AG10803 (cell line): Measurements from ENCODE around the gene CUL9.
A peak's percentile ranks its signal among the peaks of the same experiment; 100 is the strongest.

ENCODE experiments used
- DNase-seq: peaks from one replicate; pipeline ENCODE4 v3.0.0; 2010; ENCODE audit warnings: low read depth
- H3K4me3 ChIP-seq: 2 replicates; pipeline ENCODE4 v1.5.1; 2011; ENCODE audit warnings: mild to moderate bottlenecking, low read length, control low read depth
- TF ChIP-seq, protein P1 (sequence below): conservative IDR thresholded peaks from 2 replicates; pipeline ENCODE4 v1.5.1; 2011; ENCODE audit warnings: mild to moderate bottlenecking, low read length, control low read depth, inconsistent platforms

Gene CUL9

DNA sequence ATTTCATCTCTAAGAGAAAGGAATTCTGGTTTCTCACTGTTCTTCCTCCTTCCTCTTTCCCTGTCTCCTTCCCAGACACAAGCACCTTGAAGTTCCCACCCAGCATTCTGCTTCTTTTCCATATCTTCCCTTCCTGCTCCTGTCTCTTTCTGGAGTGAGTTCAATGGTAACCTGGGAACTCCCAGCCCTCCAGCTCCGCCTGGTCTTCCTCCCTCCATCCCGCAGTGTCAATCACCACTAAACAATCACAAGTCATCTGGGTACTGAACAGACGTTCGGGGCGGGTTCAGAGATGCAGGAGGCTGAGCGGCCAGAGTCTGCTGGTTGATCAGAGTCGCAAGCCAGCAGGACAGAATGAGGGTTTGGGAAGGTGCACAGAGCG, 69.0 kb downstream of the CUL9 start:
- no peak overlapping the region for H3K4me3 ChIP-seq
- DNase-seq, result no peak
- TF ChIP-seq, protein P1, sequence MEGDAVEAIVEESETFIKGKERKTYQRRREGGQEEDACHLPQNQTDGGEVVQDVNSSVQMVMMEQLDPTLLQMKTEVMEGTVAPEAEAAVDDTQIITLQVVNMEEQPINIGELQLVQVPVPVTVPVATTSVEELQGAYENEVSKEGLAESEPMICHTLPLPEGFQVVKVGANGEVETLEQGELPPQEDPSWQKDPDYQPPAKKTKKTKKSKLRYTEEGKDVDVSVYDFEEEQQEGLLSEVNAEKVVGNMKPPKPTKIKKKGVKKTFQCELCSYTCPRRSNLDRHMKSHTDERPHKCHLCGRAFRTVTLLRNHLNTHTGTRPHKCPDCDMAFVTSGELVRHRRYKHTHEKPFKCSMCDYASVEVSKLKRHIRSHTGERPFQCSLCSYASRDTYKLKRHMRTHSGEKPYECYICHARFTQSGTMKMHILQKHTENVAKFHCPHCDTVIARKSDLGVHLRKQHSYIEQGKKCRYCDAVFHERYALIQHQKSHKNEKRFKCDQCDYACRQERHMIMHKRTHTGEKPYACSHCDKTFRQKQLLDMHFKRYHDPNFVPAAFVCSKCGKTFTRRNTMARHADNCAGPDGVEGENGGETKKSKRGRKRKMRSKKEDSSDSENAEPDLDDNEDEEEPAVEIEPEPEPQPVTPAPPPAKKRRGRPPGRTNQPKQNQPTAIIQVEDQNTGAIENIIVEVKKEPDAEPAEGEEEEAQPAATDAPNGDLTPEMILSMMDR, result no peak

- TF ChIP-seq, protein P1, result no peak
- no peak overlapping the region for H3K4me3 ChIP-seq
- no peak for DNase-seq
Observed at GRCh38 chr6:43253401-43253800, 71.4 kb downstream of the CUL9 start.

DNA sequence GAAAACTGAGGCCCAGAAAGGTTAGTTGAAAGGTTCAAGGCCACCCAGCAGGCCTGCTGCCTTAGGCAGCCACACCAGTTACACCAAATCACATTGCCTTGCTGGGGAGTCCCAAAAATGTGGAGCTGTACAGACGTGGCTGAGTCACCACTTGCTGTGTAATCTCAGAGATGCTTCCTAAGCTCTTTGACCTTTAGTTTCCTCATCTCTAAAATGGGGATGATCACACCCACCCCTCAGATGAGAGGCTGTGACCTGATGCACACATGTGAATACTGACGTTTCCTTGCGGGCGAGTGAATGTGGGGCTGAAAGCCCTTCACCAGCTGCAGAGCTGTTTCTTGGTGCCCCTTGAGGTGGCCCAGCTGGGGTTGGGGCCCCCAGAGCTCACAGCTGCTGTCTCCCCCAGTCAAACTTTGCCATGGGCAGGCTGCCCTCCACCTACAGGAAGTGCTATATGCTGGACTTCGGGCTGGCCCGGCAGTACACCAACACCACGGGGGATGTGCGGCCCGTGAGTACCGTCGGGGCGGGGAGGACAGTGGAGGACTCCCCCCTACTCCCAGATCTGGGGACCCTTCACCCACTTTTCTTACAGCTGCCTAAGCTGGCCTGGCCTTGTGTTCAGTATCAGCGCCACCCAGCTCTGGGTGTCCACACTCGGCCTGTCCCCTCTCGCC, 72.3 kb downstream of the CUL9 start:
- TF ChIP-seq, protein P1, result no peak
- H3K4me3 ChIP-seq, result no peak overlapping the region
- peak; percentile 25 for DNase-seq

GRCh38 chr6:43254846-43255245, 72.8 kb downstream of the CUL9 start:
- DNase-seq, result no peak
- H3K4me3 ChIP-seq, result no peak overlapping the region
- TF ChIP-seq, protein P1, result no peak

GRCh38 chr6:43255408-43256054, 73.5 kb downstream of the CUL9 start:
- no peak overlapping the region for H3K4me3 ChIP-seq
- TF ChIP-seq, protein P1, result no peak
- DNase-seq, result no peak

GRCh38 chr6:43256670-43257366, 74.8 kb downstream of the CUL9 start:
- DNase-seq, result no peak
- TF ChIP-seq, protein P1, result no peak
- H3K4me3 ChIP-seq, result no peak overlapping the region
